Parathyroid adenoma (tissue), 2 donors: ENCODE measurements around the gene GABRG3.

Experiments used
- H2AFZ ChIP-seq: fragments of 300-600 bp; sonication (generic); one replicate; pipeline ENCODE4 v1.7.0; 2017; ENCODE audit warnings: antibody characterized with exemption, mild to moderate bottlenecking
- H3K27ac ChIP-seq: fragments of 300-600 bp; sonication (generic); one replicate; pipeline ENCODE4 v1.7.0; 2017
- H3K27me3 ChIP-seq: fragments of 300-600 bp; sonication (generic); one replicate; pipeline ENCODE4 v1.7.0; 2017; ENCODE audit warnings: low read length; ENCODE audit not compliant: control insufficient read depth, insufficient read depth
- H3K36me3 ChIP-seq: fragments of 300-600 bp; sonication (generic); one replicate; pipeline ENCODE4 v1.7.0; 2017; ENCODE audit warnings: low read length; ENCODE audit not compliant: control insufficient read depth, insufficient read depth
- H3K4me1 ChIP-seq: fragments of 300-600 bp; sonication (generic); one replicate; pipeline ENCODE4 v1.7.0; 2017; ENCODE audit warnings: control low read depth
- H3K4me2 ChIP-seq: fragments of 300-600 bp; sonication (generic); one replicate; pipeline ENCODE4 v1.7.0; 2017; ENCODE audit warnings: low read length
- H3K4me3 ChIP-seq: fragments of 300-600 bp; sonication (generic); one replicate; pipeline ENCODE4 v1.7.0; 2017; ENCODE audit warnings: low read depth, low read length
- H3K79me2 ChIP-seq: fragments of 300-600 bp; sonication (generic); one replicate; pipeline ENCODE4 v1.7.0; 2017; ENCODE audit warnings: control low read depth
- H3K9ac ChIP-seq: fragments of 300-600 bp; sonication (generic); one replicate; pipeline ENCODE4 v1.7.0; 2017; ENCODE audit warnings: mild to moderate bottlenecking
- H3K9me3 ChIP-seq: fragments of 300-600 bp; sonication (generic); one replicate; pipeline ENCODE4 v1.7.0; 2017; ENCODE audit warnings: low read length; ENCODE audit not compliant: control insufficient read depth
- CTCF ChIP-seq: fragments of 300-600 bp; sonication (generic); IDR thresholded peaks from one replicate; pipeline ENCODE4 v1.7.0; 2017; ENCODE audit warnings: antibody characterized with exemption, mild to moderate bottlenecking
- donor health status: primary hyperparathyroidism.

Gene GABRG3

GRCh38 chr15:26941489-26941888, 29.5 kb upstream of the GABRG3 start:
- H3K9me3 ChIP-seq, result no peaks in the 10 kb centered on the region
- TF ChIP-seq CTCF, result no peak
- no peak overlapping the region for H3K4me3 ChIP-seq
- no peak overlapping the region for H3K4me2 ChIP-seq
- H3K79me2 ChIP-seq, result no peaks in the 10 kb centered on the region
- no peak overlapping the region for H3K9ac ChIP-seq
- no peak overlapping the region for H2AFZ ChIP-seq
- no peaks in the 10 kb centered on the region for H3K36me3 ChIP-seq
- H3K27ac ChIP-seq, result no peak overlapping the region
- no peaks in the 10 kb centered on the region for H3K27me3 ChIP-seq
- H3K4me1 ChIP-seq, result no peaks in the 10 kb centered on the region

- no peak overlapping the region for H3K4me2 ChIP-seq
- TF ChIP-seq CTCF, result no peak
- no peak overlapping the region for H3K4me3 ChIP-seq
- no peaks in the 10 kb centered on the region for H3K9me3 ChIP-seq
- H3K36me3 ChIP-seq, result no peaks in the 10 kb centered on the region
- H3K79me2 ChIP-seq, result no peaks in the 10 kb centered on the region
- H3K27ac ChIP-seq, result no peak overlapping the region
- H3K27me3 ChIP-seq, result no peaks in the 10 kb centered on the region
- no peak overlapping the region for H3K9ac ChIP-seq
- no peaks in the 10 kb centered on the region for H3K4me1 ChIP-seq
- no peak overlapping the region for H2AFZ ChIP-seq
Measured at GRCh38 chr15:26943866-26944265, 27.1 kb upstream of the GABRG3 start.

GRCh38 chr15:26945046-26945445, 25.9 kb upstream of the GABRG3 start:
- Histone ChIP-seq H3K27me3 (no peaks in the 10 kb centered on the region), H3K9ac (no peak overlapping the region), H3K4me2 (no peak overlapping the region), H3K27ac (no peak overlapping the region), H3K4me3 (no peak overlapping the region), H3K36me3 (no peaks in the 10 kb centered on the region), H3K9me3 (no peaks in the 10 kb centered on the region), H2AFZ (no peak overlapping the region), H3K4me1 (no peaks in the 10 kb centered on the region), H3K79me2 (no peaks in the 10 kb centered on the region)
- TF ChIP-seq CTCF, result no peak

- no peaks in the 10 kb centered on the region for H3K36me3 ChIP-seq
- TF ChIP-seq CTCF, result no peak
- no peaks in the 10 kb centered on the region for H3K79me2 ChIP-seq
- H3K27ac ChIP-seq, result no peak overlapping the region
- H3K4me3 ChIP-seq, result no peak overlapping the region
- no peaks in the 10 kb centered on the region for H3K27me3 ChIP-seq
- H3K4me1 ChIP-seq, result no peaks in the 10 kb centered on the region
- H3K4me2 ChIP-seq, result no peak overlapping the region
- no peak overlapping the region for H2AFZ ChIP-seq
- H3K9me3 ChIP-seq, result no peaks in the 10 kb centered on the region
- no peak overlapping the region for H3K9ac ChIP-seq
Measured at GRCh38 chr15:26950001-26950400, 21.0 kb upstream of the GABRG3 start.

GRCh38 chr15:26954403-26954802, 16.6 kb upstream of the GABRG3 start:
- no peak overlapping the region for H3K4me2 ChIP-seq
- H3K9me3 ChIP-seq, result no peaks in the 10 kb centered on the region
- H3K79me2 ChIP-seq, result no peaks in the 10 kb centered on the region
- H3K4me1 ChIP-seq, result no peaks in the 10 kb centered on the region
- H2AFZ ChIP-seq, result no peak overlapping the region
- no peak overlapping the region for H3K27ac ChIP-seq
- H3K27me3 ChIP-seq, result no peaks in the 10 kb centered on the region
- H3K9ac ChIP-seq, result no peak overlapping the region
- TF ChIP-seq CTCF, result no peak
- H3K4me3 ChIP-seq, result no peak overlapping the region
- no peaks in the 10 kb centered on the region for H3K36me3 ChIP-seq
